Tibial artery (tissue), 4 donors: ENCODE measurements around the gene AQP5.

Experiments used
- DNase-seq, 2 donors: peaks; one replicate each; pipeline ENCODE4 v3.0.0-alpha.2; 2019
- H3K27ac ChIP-seq, 2 donors: fragments of 200-600 bp; sonication (generic) in 1 of 2; 1 replicate in 1 of 2; 2 replicates in 1 of 2; pipeline ENCODE4 v1.5.1; 2018 to 2019; ENCODE audit warnings: mild to moderate bottlenecking in 1 of 2
- H3K27me3 ChIP-seq, 2 donors: fragments of 200-600 bp; sonication (generic) in 1 of 2; one replicate each; pipeline versions ENCODE4 v1.5.1 to v1.6.0; 2016 to 2019
- H3K36me3 ChIP-seq, 3 donors: fragments of 200-600 bp; sonication (generic) in 2 of 3; one replicate each; pipeline ENCODE4 v1.5.1; 2016 to 2019; ENCODE audit warnings: mild to moderate bottlenecking in 2 of 3
- H3K4me1 ChIP-seq, 4 donors: fragments of 200-600 bp; sonication (generic) in 2 of 4; 1 replicate in 3 of 4; 2 replicates in 1 of 4; pipeline ENCODE4 v1.5.1; 2016 to 2019
- H3K4me3 ChIP-seq, 2 donors: fragments of 200-600 bp; sonication (generic) in 1 of 2; 1 replicate in 1 of 2; 2 replicates in 1 of 2; pipeline ENCODE4 v1.5.1; 2018 to 2019; ENCODE audit warnings: mild to moderate bottlenecking in 2 of 2
- H3K9me3 ChIP-seq, 3 donors: fragments of 200-600 bp; sonication (generic) in 1 of 3; one replicate each; pipeline ENCODE4 v1.5.1; 2016 to 2019
- intact Hi-C: fragments of 100-400 bp; cut with DNase I; formaldehyde crosslinking; loops from one replicate; pipeline ENCODE4 v1.15.0; 2023; ENCODE audit warnings: low total_unique reads
- TF ChIP-seq, protein P1 (sequence below), 2 experiments: fragments of 200-600 bp in 1 of 2; fragments of 450-650 bp in 1 of 2; IDR thresholded peaks; one replicate each; pipeline ENCODE4 v1.5.1; 2017 to 2019; ENCODE audit warnings: antibody characterized with exemption in 2 of 2, mild to moderate bottlenecking in 1 of 2, moderate library complexity in 1 of 2

Gene AQP5

DNA sequence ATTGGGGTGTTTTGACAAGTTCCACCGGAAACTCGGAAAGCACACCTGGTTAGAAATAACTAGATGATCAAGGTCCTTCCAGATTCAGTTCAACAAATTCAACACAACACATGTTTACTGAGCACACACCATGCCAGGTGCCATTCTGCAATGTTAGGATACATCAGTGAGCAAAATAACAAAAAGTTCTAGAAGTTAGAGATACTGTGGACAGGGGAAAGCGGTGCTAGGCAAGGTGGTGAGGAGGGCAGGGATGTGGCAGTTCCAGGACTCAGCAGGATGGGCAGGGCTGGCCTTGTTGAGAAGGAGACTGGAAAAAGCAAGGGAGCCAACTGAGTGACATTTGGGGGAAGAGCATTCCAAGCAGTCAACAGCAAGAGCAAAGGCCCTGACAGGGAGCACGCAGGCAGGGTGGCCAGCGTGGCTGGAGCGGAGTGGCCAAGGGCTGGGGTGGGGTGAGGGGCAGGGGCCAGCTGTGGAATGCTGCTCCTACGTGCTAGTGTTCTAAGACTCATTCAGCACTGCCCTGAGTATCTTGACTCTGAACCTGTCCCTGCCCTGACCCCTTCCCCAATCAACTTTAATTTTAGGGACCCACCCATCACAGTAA is 38.5 kb upstream of the AQP5 start:
- H3K4me1 ChIP-seq, result peaks cover 0 to 8% (median 0%) of the 10 kb centered on the region in 4 donors
- intact Hi-C loops, result no loop called here
- no peaks in the 10 kb centered on the region for H3K36me3 ChIP-seq
- no peaks in the 10 kb centered on the region for H3K9me3 ChIP-seq
- no peak overlapping the region for H3K27ac ChIP-seq
- TF ChIP-seq, protein P1, sequence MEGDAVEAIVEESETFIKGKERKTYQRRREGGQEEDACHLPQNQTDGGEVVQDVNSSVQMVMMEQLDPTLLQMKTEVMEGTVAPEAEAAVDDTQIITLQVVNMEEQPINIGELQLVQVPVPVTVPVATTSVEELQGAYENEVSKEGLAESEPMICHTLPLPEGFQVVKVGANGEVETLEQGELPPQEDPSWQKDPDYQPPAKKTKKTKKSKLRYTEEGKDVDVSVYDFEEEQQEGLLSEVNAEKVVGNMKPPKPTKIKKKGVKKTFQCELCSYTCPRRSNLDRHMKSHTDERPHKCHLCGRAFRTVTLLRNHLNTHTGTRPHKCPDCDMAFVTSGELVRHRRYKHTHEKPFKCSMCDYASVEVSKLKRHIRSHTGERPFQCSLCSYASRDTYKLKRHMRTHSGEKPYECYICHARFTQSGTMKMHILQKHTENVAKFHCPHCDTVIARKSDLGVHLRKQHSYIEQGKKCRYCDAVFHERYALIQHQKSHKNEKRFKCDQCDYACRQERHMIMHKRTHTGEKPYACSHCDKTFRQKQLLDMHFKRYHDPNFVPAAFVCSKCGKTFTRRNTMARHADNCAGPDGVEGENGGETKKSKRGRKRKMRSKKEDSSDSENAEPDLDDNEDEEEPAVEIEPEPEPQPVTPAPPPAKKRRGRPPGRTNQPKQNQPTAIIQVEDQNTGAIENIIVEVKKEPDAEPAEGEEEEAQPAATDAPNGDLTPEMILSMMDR (IDR thresholded peaks at IDR 0.05), result no peak
- peak in 1 of 2 donors; percentile 32 for DNase-seq
- peaks cover 0 to 2% of the 10 kb centered on the region in 2 donors for H3K27me3 ChIP-seq
- H3K4me3 ChIP-seq, result no peak overlapping the region

DNA sequence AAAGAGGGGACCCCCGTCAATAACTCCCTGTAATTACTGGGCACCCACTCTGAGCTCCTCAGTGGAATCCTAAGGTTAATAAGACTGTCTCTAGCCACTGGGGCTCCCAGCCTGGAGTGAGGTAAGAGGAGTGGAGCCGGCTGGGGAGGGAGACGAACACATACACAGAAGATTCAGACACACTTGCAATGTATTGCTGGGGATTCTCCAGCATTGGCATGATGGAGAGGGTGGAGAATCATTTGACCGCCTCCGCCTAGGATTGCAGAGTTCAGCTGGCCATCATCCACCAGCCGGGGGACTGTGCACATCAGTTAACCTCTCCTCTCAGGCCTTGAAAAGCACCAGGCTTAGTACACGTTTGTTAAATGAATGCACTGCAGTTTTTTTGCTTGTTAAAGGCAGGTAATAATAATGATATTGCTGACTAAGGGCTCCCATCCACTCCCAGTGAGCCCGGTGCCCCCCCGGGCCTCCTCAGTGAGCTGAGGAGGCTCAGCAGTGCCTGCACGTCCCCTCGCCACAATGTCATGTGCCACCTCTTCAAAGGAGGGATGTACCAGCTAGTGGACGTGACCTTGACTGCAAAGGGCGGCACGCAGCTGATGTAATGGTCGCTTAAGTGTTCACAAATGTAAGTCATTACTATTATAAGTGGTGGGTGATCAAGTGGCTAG is 37.7 kb upstream of the AQP5 start:
- peak in 1 of 2 donors; percentile 51 for DNase-seq
- no peak overlapping the region for H3K4me3 ChIP-seq

DNA sequence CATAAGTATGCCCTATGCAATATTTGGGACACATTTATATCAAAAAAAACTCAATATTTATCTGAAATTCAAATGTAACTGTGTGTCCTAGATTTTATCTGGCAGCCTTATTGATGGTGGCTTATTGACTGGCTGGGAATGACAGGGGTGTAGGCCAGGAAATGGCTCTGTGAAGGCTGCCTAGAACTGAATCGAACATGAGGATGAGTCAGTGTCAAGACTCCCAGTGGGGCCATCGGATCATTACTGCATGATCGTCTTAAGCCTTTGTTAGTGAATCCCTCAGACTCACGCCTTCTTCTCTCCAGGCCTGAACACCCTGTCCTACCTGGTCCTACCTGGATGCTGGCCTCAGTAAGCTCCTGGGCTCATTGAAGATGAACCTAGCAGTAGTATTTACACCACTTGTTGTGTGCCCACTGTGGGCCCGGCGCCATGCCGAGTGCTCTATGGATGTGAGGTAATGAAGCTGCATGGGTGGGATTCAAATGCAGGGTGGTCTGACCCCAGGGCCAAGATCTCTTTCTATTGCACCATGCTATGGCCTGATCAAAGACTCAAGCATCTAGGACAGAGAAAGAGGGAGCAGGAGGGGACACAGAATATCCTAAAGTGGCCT is 36.9 kb upstream of the AQP5 start:
- TF ChIP-seq, protein P1 (IDR thresholded peaks at IDR 0.05), result no peak
- peaks cover 0 to 8% (median 0%) of the 10 kb centered on the region in 4 donors for H3K4me1 ChIP-seq
- H3K27ac ChIP-seq, result no peak overlapping the region
- H3K36me3 ChIP-seq, result no peaks in the 10 kb centered on the region
- intact Hi-C loops, result no loop called here
- peaks cover 0 to 3% of the 10 kb centered on the region in 2 donors for H3K27me3 ChIP-seq
- no peak overlapping the region for H3K4me3 ChIP-seq
- DNase-seq, result no peak
- no peaks in the 10 kb centered on the region for H3K9me3 ChIP-seq

More for the DNA sequence above, 37.7 kb upstream of the AQP5 start:
- H3K36me3 ChIP-seq, result no peaks in the 10 kb centered on the region
- H3K27me3 ChIP-seq, result no peaks in the 10 kb centered on the region
- no peaks in the 10 kb centered on the region for H3K9me3 ChIP-seq
- H3K4me1 ChIP-seq, result peaks cover 0 to 8% (median 0%) of the 10 kb centered on the region in 4 donors
- H3K27ac ChIP-seq, result no peak overlapping the region
- TF ChIP-seq, protein P1 (IDR thresholded peaks at IDR 0.05), result no peak
- intact Hi-C loops, result no loop called here

DNA sequence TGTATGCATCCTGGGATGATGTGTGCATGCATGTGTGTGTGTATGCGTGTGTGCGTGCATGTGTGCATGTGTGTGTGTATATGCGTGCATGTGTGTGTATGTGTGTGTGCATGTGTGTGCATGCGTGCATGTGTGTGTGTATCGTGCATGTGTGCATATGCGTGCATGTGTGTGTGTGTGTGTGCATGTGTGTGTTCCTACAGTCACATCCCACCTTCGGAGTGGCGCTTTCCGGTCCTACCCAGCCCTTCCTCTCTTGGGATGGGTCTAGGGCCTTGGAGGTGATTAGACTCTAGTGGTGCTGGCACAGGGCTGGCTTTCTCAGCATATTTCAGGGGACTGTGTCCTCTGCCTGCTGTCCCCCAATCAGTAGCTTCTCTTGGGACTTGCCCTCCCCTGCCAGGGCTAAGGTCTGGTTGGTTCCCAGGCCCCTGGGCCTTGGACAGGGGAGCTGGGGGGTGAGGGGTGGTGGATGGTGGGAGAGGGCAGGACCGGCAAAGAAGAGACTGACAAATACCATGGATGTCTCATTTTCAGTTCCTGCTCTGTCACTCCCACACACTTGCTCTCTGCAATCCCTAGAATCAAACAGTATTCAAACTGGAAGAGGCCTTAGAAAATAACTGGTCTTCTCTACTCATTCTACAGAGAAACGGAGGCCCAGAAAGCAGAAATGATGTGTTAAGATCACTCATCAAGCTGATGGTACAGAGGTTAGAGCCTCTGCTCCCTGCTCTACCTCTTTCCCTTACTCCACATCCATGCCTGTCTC is 36.1 kb upstream of the AQP5 start:
- H3K4me3 ChIP-seq, result no peak overlapping the region
- H3K36me3 ChIP-seq, result no peaks in the 10 kb centered on the region
- H3K4me1 ChIP-seq, result peaks cover 0 to 8% (median 0%) of the 10 kb centered on the region in 4 donors
- intact Hi-C loops, result no loop called here
- no peak overlapping the region for H3K27ac ChIP-seq
- H3K9me3 ChIP-seq, result no peaks in the 10 kb centered on the region
- no peak for DNase-seq
- peaks cover 0 to 5% of the 10 kb centered on the region in 2 donors for H3K27me3 ChIP-seq
- TF ChIP-seq, protein P1 (IDR thresholded peaks at IDR 0.05), result no peak

DNA sequence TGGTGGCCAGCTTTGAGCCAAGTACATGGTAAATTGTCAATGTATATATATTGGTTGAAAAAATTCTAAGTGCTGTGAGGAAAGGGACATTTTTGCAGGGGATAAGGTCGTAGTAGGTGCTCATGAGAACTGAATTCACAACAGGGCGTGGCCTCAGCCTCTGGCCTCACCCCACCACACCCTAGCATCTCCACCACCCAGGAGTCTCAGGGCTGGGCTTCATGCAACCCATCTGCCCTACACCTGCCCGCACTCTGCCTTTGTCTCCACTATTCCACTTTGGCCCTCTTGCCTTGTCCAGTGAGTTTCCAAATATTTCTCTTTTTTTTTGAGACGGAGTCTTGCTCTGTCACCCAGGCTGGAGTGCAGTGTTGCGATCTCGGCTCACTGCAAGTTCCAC is 33.2 kb upstream of the AQP5 start:
- Histone ChIP-seq H3K4me3 (no peak overlapping the region), H3K36me3 (no peaks in the 10 kb centered on the region), H3K4me1 (no peaks in the 10 kb centered on the region), H3K27ac (no peak overlapping the region), H3K27me3 (peaks cover 0 to 5% of the 10 kb centered on the region in 2 donors), H3K9me3 (no peaks in the 10 kb centered on the region)
- TF ChIP-seq, protein P1 (IDR thresholded peaks at IDR 0.05), result no peak
- no peak for DNase-seq
- intact Hi-C loops, result no loop called here
